Activated naive CD4-positive, alpha-beta T cell treated with anti-CD3 and anti-CD28 coated beads, Interleukin-2, amount 50 U/mL, for 72 hours (primary cell): ENCODE results near the gene EPB41L1. TPM values are rescaled to one million over a fixed set of nuclear protein-coding genes. Genes with fewer than 3 reads are reported as not detected.
A peak's percentile ranks its signal among the peaks of the same experiment; 100 is the strongest.
"Not testable (repeated sequence)": the region's sequence is repeated elsewhere in the genome, so short reads cannot be mapped to it uniquely, and the experiment has no call there.

Source experiments
- ATAC-seq, 2 donors: fragments of 150-1000 bp; cut with Tn5 transposase; 2 replicates each; pipeline ENCODE4 v1.10.0; 2021; ENCODE audit warnings: mild to moderate bottlenecking in 2 of 2, moderate library complexity in 2 of 2
- DNase-seq, 2 donors: peaks; one replicate each; pipeline ENCODE4 v3.0.0; 2021 to 2022; ENCODE audit warnings: low spot score in 2 of 2
- H3K27ac Mint-ChIP-seq, 2 donors: one replicate each; pipeline ENCODE4 v1.8.0; 2022; ENCODE audit warnings: mild to moderate bottlenecking in 2 of 2, mixed read lengths in 2 of 2
- H3K36me3 Mint-ChIP-seq, 2 donors: one replicate each; pipeline ENCODE4 v1.8.0; 2022; ENCODE audit warnings: mixed read lengths in 2 of 2
- H3K9me3 Mint-ChIP-seq, 2 donors: one replicate each; pipeline ENCODE4 v1.8.0; 2022; ENCODE audit warnings: mixed read lengths in 2 of 2
- total RNA-seq, 2 donors: library from RNA; stranded (reverse); gene quantifications; one replicate each; pipeline ENCODE4 v1.2.3, GENCODE V29; 2022

The EPB41L1 gene
- total RNA-seq, 2 donors from 2014 or later = 0.20 to 0.93 TPM

- no peak overlapping the region for H3K27ac Mint-ChIP-seq
- no peaks in the 10 kb centered on the region for H3K36me3 Mint-ChIP-seq
- DNase-seq = no peak
- no peak for ATAC-seq
- no peaks in the 10 kb centered on the region for H3K9me3 Mint-ChIP-seq
These were observed 33.5 kb upstream of the EPB41L1 start for GRCh38 chr20:36120991-36121390.

DNA sequence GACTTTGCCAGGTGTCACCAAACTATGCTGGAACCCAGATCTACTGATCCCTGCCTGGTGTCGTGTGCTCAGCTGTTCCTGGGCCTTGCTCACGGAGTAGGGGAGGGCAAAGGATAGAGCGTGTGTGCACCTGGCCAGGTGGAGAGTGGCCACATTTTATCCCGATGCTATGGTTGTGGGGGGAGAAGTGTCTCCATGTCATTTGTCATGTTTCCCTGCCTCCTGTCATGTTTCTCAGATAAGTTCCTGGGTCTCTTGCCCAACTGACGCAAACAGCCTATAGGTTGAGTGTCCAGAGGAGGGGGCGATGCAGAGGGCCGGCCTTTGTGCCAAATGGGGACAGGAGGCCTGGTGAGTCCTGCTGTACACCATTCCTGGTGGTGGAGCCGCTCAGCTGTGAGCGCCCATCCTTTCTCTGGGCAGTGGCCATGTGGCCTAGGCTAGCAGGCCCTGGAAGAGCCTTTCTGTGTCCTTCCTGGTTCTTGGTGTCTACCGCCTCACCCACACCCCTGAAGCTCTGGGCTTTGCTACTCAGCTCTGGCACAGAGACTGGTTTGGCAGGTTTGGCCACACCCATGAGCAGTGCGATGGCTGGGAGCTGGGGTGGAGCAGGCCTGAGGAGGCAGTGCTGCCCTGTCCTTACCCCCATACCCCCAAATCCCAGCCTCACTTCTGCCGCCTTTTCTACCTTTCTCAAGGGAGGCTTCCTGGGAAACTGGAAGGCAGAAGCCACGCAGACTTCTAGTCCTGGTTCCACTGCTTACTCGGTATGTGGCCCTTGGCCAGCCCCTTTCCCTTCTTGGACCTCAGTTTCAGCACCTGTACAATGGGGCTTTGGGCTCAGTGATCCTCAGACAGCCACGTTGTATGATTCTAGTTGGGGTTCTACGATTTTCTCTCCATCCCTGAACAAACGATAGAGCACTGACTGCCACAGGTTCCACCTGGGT is 32.3 kb upstream of the EPB41L1 start:
- Mint-ChIP-seq H3K9me3 (no peaks in the 10 kb centered on the region), H3K27ac (no peak overlapping the region), H3K36me3 (no peaks in the 10 kb centered on the region)
- ATAC-seq (no peak), DNase-seq (no peak)

GRCh38 chr20:36122931-36123288 is 31.6 kb upstream of the EPB41L1 start:
- DNase-seq = no peak
- Mint-ChIP-seq H3K9me3 (no peaks in the 10 kb centered on the region), H3K27ac (no peak overlapping the region), H3K36me3 (no peaks in the 10 kb centered on the region)
- no peak for ATAC-seq

- ATAC-seq (no peak), DNase-seq (no peak)
- no peaks in the 10 kb centered on the region for H3K9me3 Mint-ChIP-seq
- H3K36me3 Mint-ChIP-seq = no peaks in the 10 kb centered on the region
- no peak overlapping the region for H3K27ac Mint-ChIP-seq
These were observed 29.4 kb upstream of the EPB41L1 start for GRCh38 chr20:36125097-36125496.

- Mint-ChIP-seq H3K27ac (no peak overlapping the region), H3K9me3 (no peaks in the 10 kb centered on the region), H3K36me3 (no peaks in the 10 kb centered on the region)
- no peak for ATAC-seq
- no peak for DNase-seq
These were observed 27.6 kb upstream of the EPB41L1 start for GRCh38 chr20:36126836-36127527.

DNA sequence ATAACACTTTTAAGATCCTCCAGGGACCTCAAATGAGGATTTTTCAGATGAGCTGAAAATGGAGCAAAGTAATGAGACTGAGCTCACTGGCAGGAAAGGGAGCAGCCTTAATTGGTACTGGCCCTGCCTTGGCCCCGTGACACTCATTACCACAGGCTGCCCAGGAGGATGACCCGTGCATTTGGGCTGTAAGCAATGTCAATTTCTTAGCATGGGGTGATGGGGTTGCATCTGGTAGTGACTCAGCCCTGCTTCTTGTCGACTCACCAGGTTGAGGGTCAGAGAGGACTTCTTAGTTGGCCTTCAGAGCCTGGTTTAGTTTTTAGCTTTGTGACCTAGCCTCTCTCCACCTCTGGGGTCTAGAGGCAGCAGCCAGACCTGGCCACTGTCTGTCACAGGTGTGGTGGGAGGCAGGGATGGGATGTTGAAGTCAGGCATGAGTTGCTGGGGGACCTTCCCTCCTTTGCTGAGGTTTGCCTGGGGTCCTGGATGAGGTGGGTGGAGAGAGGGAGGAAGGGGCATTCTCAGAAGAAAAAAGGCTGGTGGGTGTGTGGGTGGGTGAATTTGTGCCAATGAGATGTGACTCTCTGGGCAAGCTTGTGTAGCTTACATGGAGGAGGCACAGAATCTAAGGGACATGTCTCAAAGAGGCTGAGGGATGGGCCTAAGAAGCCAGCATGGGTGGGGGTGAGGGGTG is 25.9 kb upstream of the EPB41L1 start:
- Mint-ChIP-seq H3K9me3 (no peaks in the 10 kb centered on the region), H3K27ac (no peak overlapping the region), H3K36me3 (no peaks in the 10 kb centered on the region)
- DNase-seq = no peak
- ATAC-seq = peak in 1 of 2 donors; percentile 31

- no peaks in the 10 kb centered on the region for H3K9me3 Mint-ChIP-seq
- no peak overlapping the region for H3K27ac Mint-ChIP-seq
- ATAC-seq (no peak), DNase-seq (no peak)
- no peaks in the 10 kb centered on the region for H3K36me3 Mint-ChIP-seq
These were observed 25.4 kb upstream of the EPB41L1 start for GRCh38 chr20:36129160-36129543.

GRCh38 chr20:36130390-36130789 is 24.1 kb upstream of the EPB41L1 start:
- H3K27ac Mint-ChIP-seq = peak overlapping the region in 1 of 2 donors; percentile 93
- H3K9me3 Mint-ChIP-seq = no peaks in the 10 kb centered on the region
- no peaks in the 10 kb centered on the region for H3K36me3 Mint-ChIP-seq
- DNase-seq = no peak
- no peak for ATAC-seq

GRCh38 chr20:36132802-36133211 is 21.7 kb upstream of the EPB41L1 start:
- no peaks in the 10 kb centered on the region for H3K36me3 Mint-ChIP-seq
- DNase-seq (no peak), ATAC-seq (no peak)
- no peaks in the 10 kb centered on the region for H3K9me3 Mint-ChIP-seq
- no peak overlapping the region for H3K27ac Mint-ChIP-seq

GRCh38 chr20:36133821-36134220 is 20.7 kb upstream of the EPB41L1 start:
- DNase-seq = no peak

GRCh38 chr20:36135159-36135558 is 19.4 kb upstream of the EPB41L1 start:
- Mint-ChIP-seq H3K27ac (no peak overlapping the region), H3K9me3 (no peaks in the 10 kb centered on the region), H3K36me3 (no peaks in the 10 kb centered on the region)
- ATAC-seq (no peak), DNase-seq (no peak)

More at GRCh38 chr20:36133821-36134220, 20.7 kb upstream of the EPB41L1 start:
- no peaks in the 10 kb centered on the region for H3K36me3 Mint-ChIP-seq
- no peaks in the 10 kb centered on the region for H3K9me3 Mint-ChIP-seq
- ATAC-seq = no peak
- H3K27ac Mint-ChIP-seq = no peak overlapping the region

- no peak overlapping the region for H3K27ac Mint-ChIP-seq
- no peak for ATAC-seq
- no peaks in the 10 kb centered on the region for H3K9me3 Mint-ChIP-seq
- H3K36me3 Mint-ChIP-seq = no peaks in the 10 kb centered on the region
- DNase-seq = no peak
These were observed 18.7 kb upstream of the EPB41L1 start for GRCh38 chr20:36135821-36136220.

DNA sequence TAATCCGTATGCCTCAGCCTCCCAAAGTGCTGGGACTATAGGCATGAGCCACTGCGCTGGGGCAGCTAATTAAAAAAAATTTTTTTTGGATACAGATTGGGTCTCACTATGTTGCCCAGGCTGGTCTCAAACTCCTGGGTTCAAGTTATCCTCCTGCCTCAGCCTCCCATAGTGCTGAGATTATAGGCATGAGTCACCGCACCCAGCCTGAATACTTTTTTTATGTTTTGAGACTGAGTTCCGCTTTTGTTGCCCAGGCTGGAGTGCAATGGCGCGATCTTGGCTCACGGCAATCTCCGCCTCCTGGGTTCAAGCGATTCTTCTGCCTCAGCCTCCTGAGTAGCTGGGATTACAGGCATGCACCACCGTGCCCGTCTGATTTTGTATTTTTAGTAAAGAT is 17.2 kb upstream of the EPB41L1 start:
- DNase-seq = not testable (repeated sequence)

GRCh38 chr20:36141310-36141709 is 13.2 kb upstream of the EPB41L1 start:
- DNase-seq (no peak), ATAC-seq (no peak)
- H3K27ac Mint-ChIP-seq = no peak overlapping the region
- no peaks in the 10 kb centered on the region for H3K9me3 Mint-ChIP-seq
- H3K36me3 Mint-ChIP-seq = no peaks in the 10 kb centered on the region

More for the DNA sequence above, 17.2 kb upstream of the EPB41L1 start:
- not testable (repeated sequence) for H3K27ac Mint-ChIP-seq, ATAC-seq, H3K36me3 Mint-ChIP-seq, H3K9me3 Mint-ChIP-seq

- ATAC-seq = no peak
- Mint-ChIP-seq H3K27ac (no peak overlapping the region), H3K9me3 (no peaks in the 10 kb centered on the region), H3K36me3 (no peaks in the 10 kb centered on the region)
- no peak for DNase-seq
These were observed 10.2 kb upstream of the EPB41L1 start for GRCh38 chr20:36144336-36144735.

DNA sequence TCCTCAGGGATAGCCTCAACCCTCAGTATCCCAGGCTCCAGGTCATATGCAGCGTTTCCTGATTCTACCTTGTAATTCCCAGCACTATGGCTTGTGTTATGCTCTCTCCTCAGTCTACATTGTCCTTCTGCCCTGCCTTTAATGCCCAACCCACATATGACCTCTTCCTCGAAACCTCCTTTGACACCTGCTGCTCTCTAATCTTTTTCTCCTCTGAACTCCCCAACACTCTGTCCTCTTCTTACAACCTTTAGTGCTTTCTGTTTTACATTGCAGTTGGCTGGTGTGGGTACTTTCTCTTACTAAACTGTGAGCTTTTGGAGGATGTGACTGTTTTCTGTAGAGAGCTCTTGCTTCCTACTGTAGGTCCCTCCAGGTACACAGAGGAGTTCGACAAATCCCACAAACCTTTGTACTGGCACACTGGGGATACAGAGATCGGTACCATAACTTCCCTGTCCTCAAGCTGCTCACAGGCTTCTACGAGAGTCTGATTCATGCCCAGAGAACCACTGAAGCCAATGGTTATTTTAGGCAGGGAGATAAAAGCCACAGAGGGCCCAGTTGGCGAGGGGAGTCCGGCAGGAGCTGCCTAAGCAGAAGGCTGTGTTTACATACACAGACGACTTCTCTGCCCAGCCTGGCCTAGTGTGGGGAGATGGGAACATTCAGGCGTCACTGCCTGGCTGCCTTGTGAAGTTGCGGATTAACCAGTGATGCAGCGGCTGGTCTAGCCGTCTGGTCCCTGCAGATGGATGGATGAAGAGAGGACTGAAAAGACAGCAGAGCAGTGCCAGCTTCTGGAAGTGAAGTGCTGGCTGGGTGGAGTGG is 8.4 kb upstream of the EPB41L1 start:
- DNase-seq (no peak), ATAC-seq (no peak)
- no peaks in the 10 kb centered on the region for H3K36me3 Mint-ChIP-seq
- H3K9me3 Mint-ChIP-seq = no peaks in the 10 kb centered on the region
- H3K27ac Mint-ChIP-seq = no peak overlapping the region
